Measurements from ENCODE around the gene LAP3. TPM values are rescaled to one million over a fixed set of nuclear protein-coding genes. Genes with fewer than 3 reads are reported as not detected.

Gene LAP3
- polyA plus RNA-seq, 1 donor from 2014 or later, result 47.6 TPM

GRCh38 chr4:17583941-17584340 lies 6.9 kb downstream of the LAP3 start:
- Mint-ChIP-seq H3K27me3 (no peaks in the 10 kb centered on the region), H3K4me1 (peaks cover 3 to 4% (median 3%) of the 10 kb centered on the region in 3 donors), H3K27ac (no peak overlapping the region), H3K36me3 (peaks cover 5% of the 10 kb centered on the region), H3K9me3 (no peaks in the 10 kb centered on the region), H3K4me3 (no peak overlapping the region)

- peaks cover 7% of the 10 kb centered on the region for H3K36me3 Mint-ChIP-seq
- no peak overlapping the region for H3K4me3 Mint-ChIP-seq
- no peaks in the 10 kb centered on the region for H3K27me3 Mint-ChIP-seq
- H3K9me3 Mint-ChIP-seq, result no peaks in the 10 kb centered on the region
- H3K4me1 Mint-ChIP-seq, result peaks cover under 1 to 1% (median 1%) of the 10 kb centered on the region in 3 donors
- H3K27ac Mint-ChIP-seq, result no peak overlapping the region
These were observed 7.7 kb downstream of the LAP3 start for GRCh38 chr4:17584521-17585213.

DNA sequence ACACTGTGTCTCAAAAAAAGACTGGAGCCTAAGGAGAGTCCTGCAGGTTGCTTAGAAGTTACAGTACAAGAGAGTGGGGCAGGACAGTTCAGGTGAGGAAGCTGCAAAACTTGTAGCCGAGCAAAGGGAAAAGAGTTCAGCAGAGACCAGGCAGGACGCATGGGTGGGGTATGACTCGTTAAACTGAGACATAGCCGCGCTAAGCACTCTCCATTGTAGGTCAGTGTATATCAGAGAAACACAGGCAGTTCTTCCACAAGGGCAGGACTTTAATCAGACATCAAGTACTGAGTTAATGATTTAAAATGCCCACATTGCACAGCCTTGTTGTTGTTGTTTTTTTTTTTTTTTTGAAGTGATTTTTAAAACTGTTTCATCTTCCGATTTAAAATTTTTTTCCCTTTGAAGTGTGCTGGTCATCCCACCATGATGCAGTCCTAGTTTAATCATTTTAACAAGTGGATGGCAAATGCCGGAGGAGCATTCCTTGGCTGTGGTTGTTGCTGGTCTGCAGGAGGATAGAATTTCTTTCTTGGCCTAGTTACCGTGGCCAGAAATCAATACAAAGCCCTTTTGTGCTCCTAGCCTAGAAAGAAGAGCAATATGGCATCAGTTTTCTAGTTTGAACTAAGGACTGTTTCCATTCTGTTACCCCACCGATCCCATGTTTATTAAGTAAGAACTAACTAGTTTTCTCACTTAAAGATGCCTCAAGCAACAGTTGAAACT lies 10.3 kb downstream of the LAP3 start:
- Mint-ChIP-seq H3K9me3 (no peaks in the 10 kb centered on the region), H3K36me3 (peaks cover 14% of the 10 kb centered on the region)

GRCh38 chr4:17589355-17589754 lies 12.4 kb downstream of the LAP3 start:
- no peaks in the 10 kb centered on the region for H3K9me3 Mint-ChIP-seq
- H3K4me3 Mint-ChIP-seq, result no peak overlapping the region
- H3K27me3 Mint-ChIP-seq, result no peaks in the 10 kb centered on the region
- H3K36me3 Mint-ChIP-seq, result peaks cover 17% of the 10 kb centered on the region
- H3K4me1 Mint-ChIP-seq, result peaks cover 14 to 19% (median 15%) of the 10 kb centered on the region in 3 donors
- H3K27ac Mint-ChIP-seq, result no peak overlapping the region

More for the DNA sequence above, 10.3 kb downstream of the LAP3 start:
- peaks cover 2 to 6% (median 4%) of the 10 kb centered on the region in 3 donors for H3K4me1 Mint-ChIP-seq
- H3K27me3 Mint-ChIP-seq, result no peaks in the 10 kb centered on the region
- H3K4me3 Mint-ChIP-seq, result no peak overlapping the region
- H3K27ac Mint-ChIP-seq, result no peak overlapping the region

GRCh38 chr4:17595471-17596005 lies 18.5 kb downstream of the LAP3 start:
- H3K4me1 Mint-ChIP-seq, result peaks cover 26 to 33% (median 26%) of the 10 kb centered on the region in 3 donors
- peak overlapping the region in 3 of 4 donors; percentile 5 to 49 (median 37) for H3K4me3 Mint-ChIP-seq
- H3K27ac Mint-ChIP-seq, result peak overlapping the region in 2 of 3 donors; percentile 24 to 74
- H3K9me3 Mint-ChIP-seq, result no peaks in the 10 kb centered on the region
- H3K27me3 Mint-ChIP-seq, result no peaks in the 10 kb centered on the region
- H3K36me3 Mint-ChIP-seq, result peaks cover 19% of the 10 kb centered on the region

GRCh38 chr4:17597517-17597916 lies 20.5 kb downstream of the LAP3 start:
- Mint-ChIP-seq H3K36me3 (peaks cover 16% of the 10 kb centered on the region), H3K9me3 (no peaks in the 10 kb centered on the region), H3K4me1 (peaks cover 19 to 24% (median 21%) of the 10 kb centered on the region in 3 donors), H3K4me3 (peak overlapping the region in 1 of 4 donors; percentile 59), H3K27ac (peak overlapping the region in 1 of 3 donors; percentile 46), H3K27me3 (no peaks in the 10 kb centered on the region)

- Mint-ChIP-seq H3K27ac (no peak overlapping the region), H3K4me3 (no peak overlapping the region), H3K36me3 (peaks cover 14% of the 10 kb centered on the region), H3K27me3 (no peaks in the 10 kb centered on the region), H3K9me3 (no peaks in the 10 kb centered on the region), H3K4me1 (peaks cover 8 to 9% (median 9%) of the 10 kb centered on the region in 3 donors)
These were observed 22.8 kb downstream of the LAP3 start for GRCh38 chr4:17599826-17600225.

- Mint-ChIP-seq H3K4me3 (no peak overlapping the region), H3K27me3 (no peaks in the 10 kb centered on the region), H3K36me3 (peaks cover 7% of the 10 kb centered on the region), H3K27ac (no peak overlapping the region), H3K4me1 (no peaks in the 10 kb centered on the region), H3K9me3 (no peaks in the 10 kb centered on the region)
These were observed 28.2 kb downstream of the LAP3 start for GRCh38 chr4:17605236-17605635.

- Mint-ChIP-seq H3K4me3 (peak overlapping the region; percentile 93 to 100 (median 96)), H3K27ac (peak overlapping the region; percentile 92 to 99 (median 98)), H3K36me3 (peaks cover 2% of the 10 kb centered on the region), H3K9me3 (no peaks in the 10 kb centered on the region), H3K4me1 (peaks cover 19 to 20% (median 19%) of the 10 kb centered on the region in 3 donors), H3K27me3 (no peaks in the 10 kb centered on the region)
These were observed 36.9 kb downstream of the LAP3 start for GRCh38 chr4:17613761-17614415.

- Mint-ChIP-seq H3K27me3 (no peaks in the 10 kb centered on the region), H3K27ac (peak within 1 kb of the TSS; percentile 92 to 99 (median 98)), H3K4me3 (peak within 1 kb of the TSS; percentile 93 to 100 (median 96)), H3K4me1 (peaks cover 21 to 27% (median 26%) of the 10 kb centered on the region in 3 donors), H3K9me3 (no peaks in the 10 kb centered on the region), H3K36me3 (peaks cover 2% of the 10 kb centered on the region)
These were observed 37.7 kb downstream of the LAP3 start, which contains the start of gene MED28 for GRCh38 chr4:17614416-17615299. TSS of gene MED28 (plus strand) at chr4:17614641. CDS start at chr4:17614655, 14 bp downstream.

GRCh38 chr4:17616283-17616682 lies 39.3 kb downstream of the LAP3 start:
- Mint-ChIP-seq H3K9me3 (no peaks in the 10 kb centered on the region), H3K36me3 (no peaks in the 10 kb centered on the region), H3K4me1 (peaks cover 24 to 29% (median 27%) of the 10 kb centered on the region in 3 donors), H3K27me3 (no peaks in the 10 kb centered on the region), H3K27ac (peak overlapping the region in 1 of 3 donors; percentile 78), H3K4me3 (peak overlapping the region; percentile 60 to 89 (median 78))

GRCh38 chr4:17618926-17619325 lies 41.9 kb downstream of the LAP3 start:
- Mint-ChIP-seq H3K27ac (no peak overlapping the region), H3K4me3 (peak overlapping the region in 3 of 4 donors; percentile 30 to 38 (median 34)), H3K36me3 (peaks cover 1% of the 10 kb centered on the region), H3K27me3 (no peaks in the 10 kb centered on the region), H3K4me1 (peaks cover 25 to 30% (median 26%) of the 10 kb centered on the region in 3 donors), H3K9me3 (no peaks in the 10 kb centered on the region)

GRCh38 chr4:17619416-17620105 lies 42.6 kb downstream of the LAP3 start:
- Mint-ChIP-seq H3K9me3 (no peaks in the 10 kb centered on the region), H3K4me1 (peaks cover 24 to 31% (median 26%) of the 10 kb centered on the region in 3 donors), H3K27ac (no peak overlapping the region), H3K27me3 (no peaks in the 10 kb centered on the region), H3K36me3 (peaks cover 1% of the 10 kb centered on the region), H3K4me3 (peak overlapping the region in 1 of 4 donors; percentile 48)

All from IgD-negative memory B cell (primary cell).